Left lung (tissue), 10 donors: ENCODE data around the gene CCDC124. TPM values are rescaled to one million over a fixed set of nuclear protein-coding genes. Genes with fewer than 3 reads are reported as not detected.

Source experiments
- ATAC-seq: fragments of 200-7000 bp; cut with Tn5 transposase; one replicate; pipeline ENCODE4 v1.9.1; 2020; ENCODE audit warnings: moderate library complexity
- DNase-seq, 4 donors: peaks; one replicate each; pipeline ENCODE4 v3.0.0-alpha.2; 2013 to 2020
- H3K27ac ChIP-seq, 2 donors: fragments of 200-600 bp; sonication (generic) in 1 of 2; one replicate each; pipeline versions ENCODE4 v1.5.0 to v1.8.0; 2020 to 2021
- H3K27me3 ChIP-seq, 2 donors: fragments of 200-600 bp; sonication (generic) in 1 of 2; one replicate each; pipeline versions ENCODE4 v1.5.0 to v1.8.0; 2020 to 2021
- H3K36me3 ChIP-seq, 2 donors: fragments of 200-600 bp; sonication (generic) in 1 of 2; one replicate each; pipeline versions ENCODE4 v1.5.0 to v1.8.0; 2020 to 2021
- H3K4me1 ChIP-seq, 2 donors: fragments of 200-600 bp; one replicate each; pipeline ENCODE4 v1.8.0; 2021
- H3K4me3 ChIP-seq, 2 donors: fragments of 200-600 bp; sonication (generic) in 1 of 2; one replicate each; pipeline versions ENCODE4 v1.5.0 to v1.8.0; 2020 to 2021; ENCODE audit warnings: mild to moderate bottlenecking in 1 of 2
- H3K9me3 ChIP-seq, 2 donors: fragments of 200-600 bp; sonication (generic) in 1 of 2; one replicate each; pipeline versions ENCODE4 v1.5.0 to v1.8.0; 2020 to 2021
- CTCF ChIP-seq, 2 donors: fragments of 200-600 bp; sonication (generic) in 1 of 2; IDR thresholded peaks; one replicate each; pipeline versions ENCODE4 v1.5.0 to v1.8.0; 2021; ENCODE audit warnings: antibody characterized with exemption in 2 of 2
- intact Hi-C, 2 donors: fragments of 100-400 bp; cut with DNase I; formaldehyde crosslinking; loops; one replicate each; pipeline versions ENCODE4 v1.11.2 to v1.14.2; 2022
- polyA plus RNA-seq, 6 donors: library from polyadenylated mRNA; unstranded; fragments of 120-200 nt; gene quantifications; one replicate each; pipeline ENCODE4 v1.2.1, GENCODE V29; 2013; ENCODE audit not compliant: insufficient read length in 6 of 6
- total RNA-seq, 2 donors: library from RNA; stranded (reverse); fragmentation: NEBNext Ultra II Directional; extraction: Animal tissue kit (Norgen Biotek cat#: 25700); gene quantifications; one replicate each; pipeline ENCODE4 v1.2.1, GENCODE V29; 2021
- donor health status: DM: no; HTN: yes; CAD: no.
- donor health status: DM: no; HTN: no; CAD: no.

Gene CCDC124
- total and polyA plus RNA-seq, 8 donors: 42.0 to 75.7 (median 55.8) TPM

- Histone ChIP-seq H3K36me3 (no peaks in the 10 kb centered on the region), H3K4me3 (no peak overlapping the region), H3K27me3 (peaks cover 50 to 84% of the 10 kb centered on the region in 2 donors), H3K9me3 (no peaks in the 10 kb centered on the region), H3K4me1 (peaks cover 0 to 34% of the 10 kb centered on the region in 2 donors), H3K27ac (no peak overlapping the region)
- no peak for TF ChIP-seq CTCF (IDR thresholded peaks at IDR 0.05)
- DNase-seq (no peak), ATAC-seq (no peak)
- intact Hi-C loops: no loop called here
Observed at GRCh38 chr19:17954401-17954800, 21.6 kb downstream of the CCDC124 start.

- H3K4me1 ChIP-seq: peaks cover 0 to 5% of the 10 kb centered on the region in 2 donors
- no peaks in the 10 kb centered on the region for H3K36me3 ChIP-seq
- intact Hi-C loops: no loop called here
- H3K27ac ChIP-seq: no peak overlapping the region
- no peak for DNase-seq
- no peak for ATAC-seq
- TF ChIP-seq CTCF (IDR thresholded peaks at IDR 0.05): no peak
- H3K4me3 ChIP-seq: no peak overlapping the region
- H3K27me3 ChIP-seq: peaks cover 23 to 74% of the 10 kb centered on the region in 2 donors
- no peaks in the 10 kb centered on the region for H3K9me3 ChIP-seq
Observed at GRCh38 chr19:17957149-17957849, 24.5 kb downstream of the CCDC124 start.

GRCh38 chr19:17957885-17958284 is 25.1 kb downstream of the CCDC124 start:
- Histone ChIP-seq H3K9me3 (no peaks in the 10 kb centered on the region), H3K27me3 (peaks cover 17 to 74% of the 10 kb centered on the region in 2 donors), H3K27ac (no peak overlapping the region), H3K36me3 (no peaks in the 10 kb centered on the region), H3K4me1 (peaks cover 0 to under 1% of the 10 kb centered on the region in 2 donors), H3K4me3 (no peak overlapping the region)
- no peak for DNase-seq
- intact Hi-C loops: no loop called here
- ATAC-seq: no peak
- TF ChIP-seq CTCF (IDR thresholded peaks at IDR 0.05): no peak

GRCh38 chr19:17963936-17964691 is 31.3 kb downstream of the CCDC124 start:
- ATAC-seq (no peak), DNase-seq (no peak)
- no peak overlapping the region for H3K4me3 ChIP-seq
- intact Hi-C loops: no loop called here
- TF ChIP-seq CTCF (IDR thresholded peaks at IDR 0.05): no peak
- no peaks in the 10 kb centered on the region for H3K9me3 ChIP-seq
- no peaks in the 10 kb centered on the region for H3K36me3 ChIP-seq
- no peaks in the 10 kb centered on the region for H3K4me1 ChIP-seq
- H3K27me3 ChIP-seq: peaks cover 20 to 87% of the 10 kb centered on the region in 2 donors
- H3K27ac ChIP-seq: no peak overlapping the region

- Histone ChIP-seq H3K27ac (no peak overlapping the region), H3K4me3 (no peak overlapping the region), H3K9me3 (no peaks in the 10 kb centered on the region), H3K36me3 (no peaks in the 10 kb centered on the region), H3K4me1 (no peaks in the 10 kb centered on the region), H3K27me3 (peaks cover 20 to 88% of the 10 kb centered on the region in 2 donors)
- DNase-seq: no peak
- ATAC-seq: no peak
- intact Hi-C loops: no loop called here
- no peak for TF ChIP-seq CTCF (IDR thresholded peaks at IDR 0.05)
Observed at GRCh38 chr19:17965370-17966128, 32.7 kb downstream of the CCDC124 start.
